SU-DHL-6 (cell line): ENCODE results near the gene CATSPERD.

Experiments
- CTCF ChIP-seq: fragments of 200-600 bp; sonication (generic); IDR thresholded peaks from one replicate; pipeline ENCODE4 v1.5.1; 2017; ENCODE audit warnings: antibody characterized with exemption, mild to moderate bottlenecking, low read length, moderate library complexity; ENCODE audit not compliant: insufficient read depth, poor library complexity, severe bottlenecking
- EZH2phosphoT487 ChIP-seq: fragments of 200-600 bp; sonication (generic), shearing (Covaris generic); conservative IDR thresholded peaks from 2 replicates; pipeline ENCODE4 v1.6.1; 2018; ENCODE audit warnings: mild to moderate bottlenecking, antibody characterized with exemption, low read length, moderate library complexity, mixed read lengths

- TF ChIP-seq CTCF (no peak), EZH2phosphoT487 (no peak)
These were observed 83.0 kb downstream of the CATSPERD start for GRCh38 chr19:5803441-5803751.
